B cell (primary cell): ENCODE results near the gene FANCD2. TPM values are rescaled to one million over a fixed set of nuclear protein-coding genes. Genes with fewer than 3 reads are reported as not detected.

ENCODE experiments used
- ATAC-seq: fragments of 200-7000 bp; cut with Tn5 transposase; one replicate; pipeline ENCODE4 v1.10.0; 2021; ENCODE audit warnings: low read depth, mild to moderate bottlenecking, moderate number of reproducible peaks, moderate library complexity
- CTCF ChIA-PET: fragments of 350-600 bp; sonication (Branson Sonifier 250); formaldehyde crosslinking; loops from one replicate; lab custom pipeline; 2021; ENCODE audit warnings: antibody characterized with exemption, inconsistent platforms; lab: Charles Lee
- POLR2A ChIA-PET: fragments of 350-600 bp; sonication (Branson Sonifier 250); formaldehyde crosslinking; loops from one replicate; lab custom pipeline; 2021; ENCODE audit warnings: antibody characterized with exemption; lab: Charles Lee
- DNase-seq: peaks from one replicate; pipeline ENCODE4 v3.0.0; 2013
- H2AFZ ChIP-seq: 2 replicates; pipeline ENCODE4 v1.6.1; 2012; ENCODE audit warnings: mild to moderate bottlenecking, low read depth, low read length; ENCODE audit not compliant: insufficient read depth, poor library complexity, severe bottlenecking
- H3K27ac ChIP-seq, 2 donors: 1 replicate in 1 of 2; 2 replicates in 1 of 2; pipeline ENCODE4 v1.5.1; 2012 to 2013; ENCODE audit warnings: low read length in 2 of 2, mild to moderate bottlenecking in 2 of 2, moderate library complexity in 1 of 2
- H3K27me3 ChIP-seq, 4 experiments: fragments of 200-600 bp in 1 of 4; sonication (generic) in 1 of 4; replicated peaks in 1 of 4; 1 replicate in 2 of 4; 2 replicates in 2 of 4; pipeline versions ENCODE4 v1.6.1 to v1.7.0; 2013 to 2016; ENCODE audit warnings: low read length in 3 of 4, mild to moderate bottlenecking in 2 of 4, mixed read lengths in 1 of 4, moderate library complexity in 1 of 4; ENCODE audit not compliant: insufficient read depth in 4 of 4, control insufficient read depth in 3 of 4; ENCODE audit errors: control extremely low read depth in 1 of 4
- H3K36me3 ChIP-seq, 2 experiments: replicated peaks in 1 of 2; 1 replicate in 1 of 2; 2 replicates in 1 of 2; pipeline versions ENCODE4 v1.6.1 to v1.7.1; 2013; ENCODE audit warnings: low read length in 1 of 2; ENCODE audit not compliant: insufficient read depth in 2 of 2, control insufficient read depth in 1 of 2; ENCODE audit errors: control extremely low read depth in 1 of 2, extremely low read depth in 1 of 2
- H3K4me1 ChIP-seq, 2 donors: fragments of 200-600 bp in 1 of 2; sonication (generic) in 1 of 2; 1 replicate in 1 of 2; 2 replicates in 1 of 2; pipeline versions ENCODE4 v1.5.1 to v1.6.1; 2013 to 2017; ENCODE audit warnings: low read length in 2 of 2; ENCODE audit not compliant: control insufficient read depth in 2 of 2, insufficient read depth in 2 of 2
- H3K4me2 ChIP-seq: replicated peaks from 2 replicates; pipeline ENCODE3; 2012; ENCODE audit warnings: mild to moderate bottlenecking, low read depth, low read length; ENCODE audit not compliant: poor library complexity, severe bottlenecking
- H3K4me3 ChIP-seq, 5 experiments: fragments of 200-600 bp in 1 of 5; sonication (generic) in 1 of 5; 1 replicate in 3 of 5; 2 replicates in 2 of 5; pipeline versions ENCODE4 v1.5.1 to v1.7.0; 2011 to 2016; ENCODE audit warnings: low read length in 4 of 5, mild to moderate bottlenecking in 4 of 5, low read depth in 2 of 5, control low read depth in 1 of 5, moderate library complexity in 1 of 5; ENCODE audit not compliant: insufficient read depth in 1 of 5; ENCODE audit errors: control extremely low read depth in 1 of 5, extremely low read depth in 1 of 5
- H3K79me2 ChIP-seq: fragments of 200-600 bp; sonication (generic); one replicate; pipeline ENCODE4 v1.6.0; 2016; ENCODE audit warnings: low read length; ENCODE audit not compliant: control insufficient read depth, insufficient read depth
- H3K9ac ChIP-seq: fragments of 200-600 bp; sonication (generic); 2 replicates; pipeline ENCODE4 v1.6.1; 2017; ENCODE audit warnings: mild to moderate bottlenecking, low read length, moderate library complexity
- H3K9me3 ChIP-seq, 3 donors: one replicate each; pipeline versions ENCODE4 v1.6.1 to v1.7.1; 2013; ENCODE audit warnings: low read length in 2 of 3; ENCODE audit not compliant: control insufficient read depth in 2 of 3, insufficient read depth in 1 of 3; ENCODE audit errors: control extremely low read depth in 1 of 3
- H4K20me1 ChIP-seq: 2 replicates; pipeline ENCODE4 v1.6.0; 2012; ENCODE audit warnings: mild to moderate bottlenecking, low read length; ENCODE audit not compliant: insufficient read depth, control insufficient read depth, poor library complexity, severe bottlenecking
- H3K27ac Mint-ChIP-seq: one replicate; pipeline ENCODE4 v1.8.0; 2021; ENCODE audit warnings: mixed read lengths
- H3K27me3 Mint-ChIP-seq: one replicate; pipeline ENCODE4 v1.8.0; 2021; ENCODE audit warnings: mixed read lengths
- H3K4me1 Mint-ChIP-seq: one replicate; pipeline ENCODE4 v1.8.0; 2021; ENCODE audit warnings: mixed read lengths
- H3K4me3 Mint-ChIP-seq: one replicate; pipeline ENCODE4 v1.8.0; 2021; ENCODE audit warnings: mixed read lengths
- H3K9me3 Mint-ChIP-seq: one replicate; pipeline ENCODE4 v1.8.0; 2022; ENCODE audit warnings: mixed read lengths; ENCODE audit not compliant: insufficient read depth
- CTCF ChIP-seq: fragments of 200-600 bp; IDR thresholded peaks from one replicate; pipeline ENCODE4 v1.8.0; 2022; ENCODE audit warnings: antibody characterized with exemption, mild to moderate bottlenecking
- EZH2 ChIP-seq: IDR thresholded peaks from 2 replicates; pipeline ENCODE4 v1.6.1; 2012; ENCODE audit warnings: borderline replicate concordance, low read depth, mild to moderate bottlenecking, moderate library complexity, low read length; ENCODE audit not compliant: insufficient read depth, poor library complexity, severe bottlenecking
- WGBS: methylation state at CpG from one replicate; pipeline ENCODE4 v1.1.5; 2013; ENCODE audit warnings: missing lambda C conversion rate; ENCODE audit not compliant: insufficient coverage; 5-methylcytosine and 5-hydroxymethylcytosine counted together
- intact Hi-C: fragments of 100-400 bp; cut with micrococcal nuclease; formaldehyde crosslinking; loops from one replicate; pipeline ENCODE4 v1.10.0; 2022
- polyA minus RNA-seq: library from RNA; depleted of rRNA, polyadenylated mRNA; stranded (reverse); fragments of >200 nt; gene quantifications from 2 replicates; pipeline ENCODE4 v1.2.3, GENCODE V29; 2012
- polyA plus RNA-seq: library from polyadenylated mRNA; depleted of rRNA; stranded (reverse); fragments of >200 nt; gene quantifications from 2 replicates; pipeline ENCODE4 v1.2.3, GENCODE V29; 2012
- total RNA-seq, 2 donors: library from RNA; stranded (reverse); fragments of 120-200 nt in 1 of 2; gene quantifications; 1 replicate in 1 of 2; 2 replicates in 1 of 2; pipeline versions ENCODE4 v1.2.3 to v1.2.4, GENCODE V29; 2013 to 2022

Gene FANCD2
- 31.7 and 35.5 TPM in 2 replicates for total RNA-seq
- total RNA-seq (2013) = 36.6 TPM
- polyA plus RNA-seq = 65.8 and 98.5 TPM in 2 replicates
- polyA minus RNA-seq = 10.1 and 19.8 TPM in 2 replicates

DNA sequence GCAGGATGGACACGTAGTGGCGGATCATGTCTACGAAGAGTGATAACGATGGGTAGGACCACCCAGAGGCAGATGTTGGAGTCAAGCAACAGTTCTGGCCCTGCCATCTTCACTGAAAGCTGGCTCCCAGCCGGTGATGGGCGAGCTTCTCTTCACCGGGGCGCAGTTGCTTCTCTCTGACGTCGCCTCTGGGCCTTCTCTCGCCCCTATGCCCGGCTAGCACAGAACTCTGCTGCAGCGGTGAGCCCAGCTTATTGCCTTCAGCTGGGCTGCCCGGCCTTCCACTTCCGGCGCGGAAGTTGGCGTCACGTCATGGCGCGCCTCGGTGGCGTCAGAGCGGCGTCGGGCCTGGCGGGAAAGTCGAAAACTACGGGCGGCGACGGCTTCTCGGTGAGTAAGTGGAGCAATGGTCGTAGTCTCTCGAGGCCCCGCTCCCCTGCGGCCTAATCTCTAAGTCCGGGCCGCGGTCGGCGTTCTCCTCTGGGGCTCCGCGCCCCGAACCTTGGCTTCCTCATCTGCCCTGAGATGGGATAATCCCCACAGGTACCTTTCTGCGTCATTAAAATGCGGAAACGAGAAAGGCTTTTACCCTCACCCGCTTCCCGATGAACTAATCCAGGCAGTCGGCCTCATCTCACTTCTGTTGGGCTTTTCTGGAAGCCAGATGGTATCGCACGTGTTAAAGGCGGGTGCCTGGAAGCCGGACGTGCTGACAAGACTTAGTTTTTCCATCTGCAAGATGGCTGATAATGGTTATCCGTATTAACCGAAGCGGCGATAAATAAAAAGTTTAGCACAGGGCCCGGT, at the start of gene FANCD2:
FANCD2 (plus strand) TSS at position 354 of the 807 bp plus-strand sequence. CDS start 2,221 bp downstream, outside the sequence.
- H3K27ac Mint-ChIP-seq = peak within 1 kb of the TSS; percentile 96
- ChIA-PET CTCF (interaction anchor here (0.9 to 1.4 kb wide), 4 partner anchors 80 to 295 kb away, joined by 3 to 5 read pairs (median 4); partner anchors contain the start of gene SEC13), POLR2A (interaction anchor here (0.9 to 1.9 kb wide), 4 partner anchors 15 to 234 kb away, joined by 3 to 4 read pairs (median 4); partner anchors contain the start of genes ARPC4, TADA3 and VHL)
- Histone ChIP-seq H3K27ac (peak within 1 kb of the TSS; percentile 94 to 96), H3K4me2 (peak within 1 kb of the TSS; percentile 89), H3K9me3 (no peaks in the 10 kb centered on the region), H3K27me3 (no peaks in the 10 kb centered on the region), H3K36me3 (peaks cover 0 to 27% of the 10 kb centered on the region in 2 experiments), H2AFZ (peak within 1 kb of the TSS; percentile 84), H4K20me1 (no peaks in the 10 kb centered on the region), H3K4me3 (peak within 1 kb of the TSS; percentile 83 to 94 (median 91)), H3K9ac (peak within 1 kb of the TSS; percentile 92), H3K4me1 (peaks cover 18 to 23% of the 10 kb centered on the region in 2 donors), H3K79me2 (peaks cover 49% of the 10 kb centered on the region)
- intact Hi-C loops = loop anchor here (1.0 to 5.0 kb wide), 6 partner anchors 15 to 295 kb away; partner anchors contain the start of genes BRK1, BRPF1, EMC3 and TATDN2
- ATAC-seq (peak; percentile 83), DNase-seq (peak; percentile 96)
- TF ChIP-seq EZH2 (no peak), CTCF (no peak)
- no peaks in the 10 kb centered on the region for H3K9me3 Mint-ChIP-seq
- H3K27me3 Mint-ChIP-seq = no peaks in the 10 kb centered on the region
- under 1% methylated on average over 56 of the region's 61 CpGs for WGBS
- H3K4me1 Mint-ChIP-seq = peaks cover 34% of the 10 kb centered on the region
- peak within 1 kb of the TSS; percentile 99 for H3K4me3 Mint-ChIP-seq
